ENCODE measurements around the gene ARRDC5.

DNA sequence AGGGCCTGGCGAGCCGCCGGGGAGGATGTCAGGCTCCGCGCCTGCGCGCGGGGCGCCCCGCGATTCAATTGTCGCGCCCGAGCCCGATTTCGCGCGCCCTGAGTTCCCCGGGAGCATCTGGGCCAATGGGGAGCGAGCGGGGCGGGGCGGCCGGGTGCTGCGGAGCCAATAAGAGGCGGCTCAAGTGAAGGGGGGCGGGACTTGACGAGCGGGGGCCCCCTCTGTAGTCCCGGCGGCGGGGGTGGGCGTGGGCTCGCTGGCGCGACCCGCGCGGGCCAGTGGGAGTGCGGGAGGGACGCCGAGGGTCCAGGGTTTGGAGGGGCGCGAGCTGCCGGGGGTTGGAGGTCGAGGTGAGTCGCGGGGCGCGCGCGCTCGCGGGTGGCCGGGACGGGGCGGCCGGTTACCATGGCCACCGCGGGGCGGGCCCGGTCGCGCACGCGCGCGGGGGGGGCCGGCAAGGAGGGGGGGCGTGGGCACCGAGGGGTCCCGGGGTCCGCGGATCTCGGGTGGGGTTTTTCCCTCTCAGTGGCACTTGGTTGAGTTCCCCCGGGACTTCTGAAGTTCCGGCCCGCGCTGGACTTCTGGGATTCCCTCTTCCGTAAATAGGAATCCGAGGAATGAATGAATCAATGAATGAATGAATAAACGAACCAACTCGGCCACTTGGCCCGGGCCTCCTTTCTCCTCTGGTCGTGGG, 7.3 kb upstream of the ARRDC5 start:
- TF ChIP-seq ZNF274 (CRISPR knock-in tag; IDR thresholded peaks at IDR 0.05) (no peak), RXRA (CRISPR knock-in tag; IDR thresholded peaks at IDR 0.05) (no peak), RFXAP (CRISPR knock-in tag; IDR thresholded peaks at IDR 0.05; ENCODE audit: borderline replicate concordance) (no peak), ASH2L (IDR thresholded peaks at IDR 0.05; ENCODE audit: insufficient read length, low read depth, low read length) (peak; percentile 36), RFX5 (IDR thresholded peaks at IDR 0.05; ENCODE audit: low read depth, low read length) (no peak), ZBTB7B (CRISPR knock-in tag; IDR thresholded peaks at IDR 0.05) (no peak), ZNF12 (CRISPR knock-in tag; IDR thresholded peaks at IDR 0.05) (no peak), ZNF7 (CRISPR knock-in tag; IDR thresholded peaks at IDR 0.05) (no peak), ZC3H13 (CRISPR knock-in tag; IDR thresholded peaks at IDR 0.05) (0 out of 2 replicates have a peak, but pooled peaks have one; percentile 23), NFIC (IDR thresholded peaks at IDR 0.05; ENCODE audit: low read length) (no peak), YY1 (IDR thresholded peaks at IDR 0.05; ENCODE audit: insufficient read depth, insufficient replicate concordance, low read depth, low read length) (no peak), EZH2 (conservative IDR thresholded peaks at IDR 0.05; ENCODE audit: low read depth, low read length) (no peak)
